Rectal smooth muscle tissue (tissue), 1 donor: Measurements from ENCODE around the gene IGSF21.
"Not testable (repeated sequence)": the region's sequence is repeated elsewhere in the genome, so short reads cannot be mapped to it uniquely, and the experiment has no call there.

Experiments used
- H3K27ac ChIP-seq: one replicate; pipeline ENCODE4 v1.7.0; 2013; ENCODE audit warnings: low read depth, low read length, inconsistent platforms
- H3K27me3 ChIP-seq: one replicate; pipeline ENCODE4 v1.7.0; 2013; ENCODE audit warnings: low read length; ENCODE audit not compliant: control insufficient read depth, insufficient read depth
- H3K36me3 ChIP-seq: one replicate; pipeline ENCODE4 v1.7.0; 2013; ENCODE audit warnings: low read length; ENCODE audit not compliant: control insufficient read depth, insufficient read depth
- H3K4me1 ChIP-seq: one replicate; pipeline ENCODE4 v1.7.0; 2013; ENCODE audit warnings: low read length; ENCODE audit not compliant: control insufficient read depth, insufficient read depth
- H3K4me3 ChIP-seq: one replicate; pipeline ENCODE4 v1.7.0; 2013; ENCODE audit warnings: low read length
- H3K9ac ChIP-seq: one replicate; pipeline ENCODE4 v1.7.0; 2013; ENCODE audit warnings: low read length

Gene IGSF21

DNA sequence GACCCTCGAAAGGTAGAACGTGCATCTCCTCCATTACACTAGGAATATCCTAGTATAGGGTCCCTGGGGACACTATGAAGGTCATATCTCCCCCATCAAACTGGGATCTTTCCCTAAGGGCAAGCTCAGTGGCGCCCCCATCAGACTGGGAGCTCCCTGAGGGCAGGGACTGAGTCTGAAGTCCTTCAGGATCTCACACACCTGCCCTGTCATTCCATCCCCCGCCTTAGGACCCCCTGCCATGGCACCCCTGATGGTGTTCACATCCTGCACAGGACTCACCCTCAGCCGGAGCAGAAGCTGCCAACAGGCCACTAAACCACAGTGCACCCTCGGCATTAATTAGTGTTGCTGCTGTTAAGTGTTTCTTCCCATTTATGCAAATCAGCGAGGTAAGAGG lies 50.4 kb downstream of the IGSF21 start:
- Histone ChIP-seq H3K27ac (no peak overlapping the region), H3K36me3 (no peaks in the 10 kb centered on the region), H3K4me3 (no peak overlapping the region), H3K9ac (no peak overlapping the region), H3K27me3 (peaks cover 2% of the 10 kb centered on the region), H3K4me1 (no peaks in the 10 kb centered on the region)

DNA sequence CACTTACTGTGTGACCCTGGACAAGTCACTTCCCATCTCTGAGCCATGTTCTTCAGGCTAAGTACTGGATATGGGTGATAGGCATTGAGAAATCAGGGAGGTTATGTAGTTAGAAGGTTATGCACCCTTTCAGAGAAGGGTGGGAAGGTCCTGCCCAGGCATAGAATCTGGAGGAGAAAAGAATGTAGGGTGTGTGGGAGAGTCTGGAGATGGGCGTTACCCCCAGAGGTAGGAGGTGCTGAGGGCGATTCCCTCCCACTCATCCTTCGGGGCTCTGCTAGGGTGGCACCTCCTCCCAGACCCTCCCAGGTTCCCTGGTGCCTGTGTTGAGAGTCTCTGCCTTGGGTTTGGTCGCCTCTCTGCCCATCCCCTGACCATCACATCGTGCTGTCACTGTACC lies 51.1 kb downstream of the IGSF21 start:
- no peak overlapping the region for H3K4me3 ChIP-seq
- no peak overlapping the region for H3K27ac ChIP-seq
- H3K27me3 ChIP-seq: peaks cover 2% of the 10 kb centered on the region
- H3K4me1 ChIP-seq: no peaks in the 10 kb centered on the region
- H3K36me3 ChIP-seq: no peaks in the 10 kb centered on the region
- H3K9ac ChIP-seq: no peak overlapping the region

DNA sequence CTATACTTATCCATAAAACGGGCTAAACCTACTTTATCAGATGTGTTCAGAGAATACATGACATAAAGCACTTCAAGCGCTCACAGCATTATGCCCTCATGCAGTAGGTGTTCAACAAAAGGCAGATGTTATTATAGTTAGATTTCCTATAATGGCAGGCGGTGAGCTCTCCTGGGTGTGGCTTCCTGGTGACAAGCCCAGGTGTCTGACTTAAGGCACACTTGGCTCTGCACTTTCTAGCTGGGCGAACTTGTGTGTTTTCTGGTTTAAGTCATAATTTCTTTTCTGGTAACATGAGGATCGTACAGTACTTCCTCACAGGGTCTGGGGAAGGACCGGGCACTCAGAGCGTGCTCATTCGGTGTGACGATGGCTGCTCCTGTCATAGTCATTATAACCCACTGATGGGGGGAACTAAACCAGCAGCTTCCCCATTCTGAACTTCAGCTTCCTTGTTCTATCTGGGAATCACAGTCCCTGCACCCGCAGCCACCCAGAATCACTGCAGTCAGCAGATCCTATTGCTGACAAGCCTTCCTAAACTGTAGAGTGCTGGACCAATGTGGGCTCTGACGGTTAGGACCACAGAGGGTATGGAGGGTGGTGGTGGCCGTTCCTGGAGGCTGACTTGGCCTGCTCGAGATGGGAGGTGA lies 52.8 kb downstream of the IGSF21 start:
- H3K9ac ChIP-seq: no peak overlapping the region
- H3K36me3 ChIP-seq: no peaks in the 10 kb centered on the region
- peaks cover 2% of the 10 kb centered on the region for H3K27me3 ChIP-seq

DNA sequence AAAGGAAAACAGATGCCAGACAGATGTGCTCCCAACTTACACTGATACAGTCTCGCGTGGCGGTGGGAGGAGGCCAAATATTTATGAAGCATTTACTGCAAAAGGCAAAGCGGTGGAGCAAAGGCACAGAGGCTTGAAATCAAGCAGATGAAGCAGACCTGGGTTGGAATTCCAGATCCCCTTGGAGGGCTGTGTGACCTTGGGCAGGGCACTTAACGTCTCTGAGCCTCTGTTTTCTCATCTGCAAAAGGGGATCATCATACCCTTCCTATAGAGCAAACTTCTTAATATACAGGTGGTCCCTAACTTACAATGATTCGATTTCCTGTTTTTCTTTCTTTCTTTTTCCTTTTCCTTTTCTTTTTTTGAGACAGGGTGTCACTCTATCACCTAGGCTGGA lies 54.1 kb downstream of the IGSF21 start:
- Histone ChIP-seq H3K4me3 (no peak overlapping the region), H3K27me3 (peaks cover 2% of the 10 kb centered on the region), H3K27ac (no peak overlapping the region), H3K4me1 (no peaks in the 10 kb centered on the region), H3K9ac (no peak overlapping the region), H3K36me3 (no peaks in the 10 kb centered on the region)

More for the DNA sequence above, 52.8 kb downstream of the IGSF21 start:
- Histone ChIP-seq H3K27ac (no peak overlapping the region), H3K4me1 (no peaks in the 10 kb centered on the region), H3K4me3 (no peak overlapping the region)

DNA sequence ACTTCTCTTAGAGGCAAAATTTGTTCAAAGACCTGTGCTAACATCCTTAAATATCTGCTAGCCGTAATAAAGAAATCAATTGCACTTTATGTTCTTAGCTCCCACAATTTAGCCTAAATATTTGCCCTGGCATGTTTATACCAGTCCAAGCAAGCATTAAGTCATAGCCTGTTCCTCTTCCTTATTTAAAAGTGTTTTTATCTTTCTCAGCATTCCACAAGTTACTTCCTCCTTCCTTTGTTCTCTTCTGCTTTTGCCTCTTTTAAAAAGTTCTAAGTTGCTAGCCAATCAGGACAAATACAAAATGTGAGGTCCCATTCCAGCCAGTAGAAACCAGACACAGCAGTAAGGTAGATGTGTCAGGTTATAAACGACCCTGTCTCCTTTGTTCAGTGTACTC lies 58.0 kb downstream of the IGSF21 start:
- not testable (repeated sequence) for H3K27ac ChIP-seq

DNA sequence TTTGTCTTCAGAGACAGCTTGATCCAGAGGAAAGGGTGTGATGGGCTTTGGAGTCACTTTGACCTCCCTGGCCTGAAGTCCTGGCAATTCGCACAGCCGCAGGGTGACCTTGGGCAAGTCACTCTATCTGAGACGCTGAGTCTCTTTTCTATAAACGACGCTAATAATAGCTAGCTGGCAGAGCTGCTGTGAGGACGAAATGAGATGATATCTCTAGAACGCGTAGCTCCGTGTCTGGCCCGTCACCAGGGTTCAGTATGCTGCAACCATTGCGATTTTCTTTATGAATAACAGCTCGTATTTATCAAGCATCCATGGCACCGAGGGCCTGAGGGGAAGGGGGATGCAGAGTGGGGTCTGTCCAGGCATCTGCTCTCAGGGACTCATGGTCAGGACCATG lies 58.7 kb downstream of the IGSF21 start:
- Histone ChIP-seq H3K27me3 (no peaks in the 10 kb centered on the region), H3K9ac (no peak overlapping the region), H3K36me3 (no peaks in the 10 kb centered on the region), H3K4me1 (no peaks in the 10 kb centered on the region), H3K4me3 (no peak overlapping the region), H3K27ac (no peak overlapping the region)

More for the DNA sequence above, 58.0 kb downstream of the IGSF21 start:
- not testable (repeated sequence) for H3K27me3 ChIP-seq, H3K9ac ChIP-seq, H3K4me1 ChIP-seq, H3K36me3 ChIP-seq, H3K4me3 ChIP-seq

DNA sequence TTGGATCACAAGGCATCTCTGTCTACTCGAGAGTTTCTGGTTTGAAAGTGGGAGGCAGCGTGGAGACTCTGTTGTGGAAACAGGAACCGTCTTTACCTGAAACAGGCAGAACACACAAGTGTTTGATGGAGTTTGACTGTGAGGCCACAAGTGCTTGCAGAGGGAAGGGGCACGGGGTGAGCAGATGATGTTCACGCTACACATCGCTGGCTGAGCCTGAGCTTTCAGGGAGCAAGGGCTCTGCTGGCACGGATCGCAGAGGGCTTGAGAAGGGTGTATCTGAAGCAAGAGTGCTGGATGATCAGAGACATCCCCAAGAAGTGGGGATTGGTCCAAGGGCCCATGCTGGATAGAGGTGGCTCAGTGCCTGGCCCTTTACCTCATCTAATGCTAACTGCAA lies 59.3 kb downstream of the IGSF21 start:
- H3K9ac ChIP-seq: no peak overlapping the region
- H3K36me3 ChIP-seq: no peaks in the 10 kb centered on the region
- H3K27me3 ChIP-seq: no peaks in the 10 kb centered on the region
- no peak overlapping the region for H3K4me3 ChIP-seq
- no peaks in the 10 kb centered on the region for H3K4me1 ChIP-seq
- no peak overlapping the region for H3K27ac ChIP-seq

DNA sequence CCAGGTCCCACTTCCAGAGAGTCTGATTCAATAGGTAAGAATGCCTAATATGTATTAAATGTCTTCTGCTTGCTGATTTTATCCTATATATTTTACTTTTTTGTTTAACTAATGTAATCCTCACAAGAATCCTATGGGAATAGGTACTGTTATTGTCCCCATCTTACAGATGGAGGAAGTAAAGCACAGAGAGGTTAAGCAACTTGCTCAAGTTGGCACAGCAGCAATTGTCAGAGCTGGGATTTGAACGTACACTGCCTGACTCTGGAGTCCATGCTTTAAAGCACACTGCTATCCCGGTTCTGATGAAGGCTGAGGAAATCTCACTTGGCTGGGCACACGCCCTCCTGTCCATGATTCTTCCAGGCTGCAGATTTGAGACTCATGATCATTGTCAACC lies 62.8 kb downstream of the IGSF21 start:
- no peaks in the 10 kb centered on the region for H3K4me1 ChIP-seq
- no peak overlapping the region for H3K4me3 ChIP-seq
- no peaks in the 10 kb centered on the region for H3K36me3 ChIP-seq
- H3K9ac ChIP-seq: no peak overlapping the region
- no peaks in the 10 kb centered on the region for H3K27me3 ChIP-seq
- no peak overlapping the region for H3K27ac ChIP-seq

DNA sequence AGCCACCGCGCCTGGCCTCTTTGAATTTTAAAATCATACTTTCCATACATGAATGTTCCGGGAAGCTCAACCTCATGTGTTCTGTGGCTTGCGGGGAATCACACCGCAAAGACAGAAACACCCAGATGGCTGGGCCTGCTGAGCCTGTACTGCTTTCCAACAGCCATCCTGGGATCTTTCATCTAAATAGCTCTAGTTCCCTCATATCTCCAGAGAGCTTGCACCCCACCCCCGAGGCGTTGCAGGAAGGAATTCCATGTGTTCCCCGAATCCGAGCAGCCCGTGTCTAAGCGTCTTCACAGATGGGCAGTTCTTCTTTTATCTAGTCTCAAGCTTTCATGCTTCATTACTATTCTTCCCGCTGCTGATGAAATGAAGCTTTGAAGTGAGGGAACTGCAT lies 66.4 kb downstream of the IGSF21 start:
- H3K4me1 ChIP-seq: no peaks in the 10 kb centered on the region
- no peaks in the 10 kb centered on the region for H3K36me3 ChIP-seq
- H3K27me3 ChIP-seq: no peaks in the 10 kb centered on the region
- no peak overlapping the region for H3K27ac ChIP-seq
- no peak overlapping the region for H3K9ac ChIP-seq
- no peak overlapping the region for H3K4me3 ChIP-seq

DNA sequence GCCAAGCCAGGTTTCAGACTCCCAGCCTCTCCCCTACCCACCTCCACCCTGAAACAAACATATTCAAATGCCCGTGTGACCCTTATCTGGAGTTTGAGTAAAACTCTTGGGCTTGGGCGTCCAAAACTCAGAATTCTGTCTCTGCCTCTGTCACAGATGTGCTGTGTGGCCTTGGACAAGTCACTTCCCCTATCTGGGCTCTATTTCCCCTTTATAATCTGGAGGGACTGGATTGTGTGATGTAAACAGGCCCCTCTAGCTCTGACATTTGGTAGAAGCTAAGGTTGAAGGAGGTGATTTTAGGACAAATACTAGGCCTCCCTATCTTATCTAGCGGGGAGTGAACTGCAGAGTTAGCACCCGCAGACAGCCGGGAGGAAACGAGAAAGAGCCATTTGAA lies 67.5 kb downstream of the IGSF21 start:
- no peaks in the 10 kb centered on the region for H3K4me1 ChIP-seq
- no peak overlapping the region for H3K9ac ChIP-seq
- H3K27ac ChIP-seq: no peak overlapping the region
- no peak overlapping the region for H3K4me3 ChIP-seq
- H3K36me3 ChIP-seq: no peaks in the 10 kb centered on the region
- H3K27me3 ChIP-seq: no peaks in the 10 kb centered on the region

DNA sequence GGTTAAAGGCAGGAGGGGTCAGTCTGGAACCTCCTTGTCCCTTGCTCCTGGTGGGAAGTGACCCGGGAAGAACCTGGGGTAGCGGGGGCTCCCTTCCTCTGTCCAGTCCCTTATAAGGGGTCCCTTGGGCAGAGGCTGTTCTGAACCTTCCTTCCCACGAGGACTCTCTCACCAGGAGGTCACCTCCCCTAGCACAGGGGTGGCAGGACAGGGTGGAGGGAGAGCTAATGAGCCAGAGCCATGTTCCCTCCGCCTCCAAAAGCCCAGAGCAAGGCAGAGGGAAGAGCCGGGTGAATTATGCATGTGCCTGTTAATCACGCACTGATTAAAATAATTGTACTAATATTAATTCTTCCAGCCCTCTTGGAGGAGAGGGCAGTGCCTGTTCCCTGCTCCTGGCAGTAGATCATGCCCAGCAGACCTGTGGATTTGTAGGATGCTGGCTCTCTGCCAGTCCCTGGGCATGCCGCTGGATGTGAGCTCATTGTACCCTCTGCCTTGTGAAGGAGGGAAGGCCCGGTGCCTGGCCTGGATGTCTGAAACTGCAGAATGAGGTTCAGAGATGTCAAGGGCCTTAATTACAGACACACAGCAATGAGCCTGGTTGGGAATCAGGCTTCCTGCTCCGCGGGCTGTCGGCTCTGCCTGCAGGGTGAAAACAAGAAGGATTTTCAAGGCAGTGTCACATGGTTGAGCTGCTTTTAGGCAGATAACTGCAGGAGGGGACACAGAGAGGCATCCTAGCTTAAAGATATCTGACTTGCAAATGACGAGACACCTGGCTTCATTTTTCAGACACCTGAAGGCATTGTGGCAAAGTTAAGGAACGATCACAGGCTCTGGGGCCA lies 68.2 kb downstream of the IGSF21 start:
- Histone ChIP-seq H3K27me3 (no peaks in the 10 kb centered on the region), H3K27ac (no peak overlapping the region)

DNA sequence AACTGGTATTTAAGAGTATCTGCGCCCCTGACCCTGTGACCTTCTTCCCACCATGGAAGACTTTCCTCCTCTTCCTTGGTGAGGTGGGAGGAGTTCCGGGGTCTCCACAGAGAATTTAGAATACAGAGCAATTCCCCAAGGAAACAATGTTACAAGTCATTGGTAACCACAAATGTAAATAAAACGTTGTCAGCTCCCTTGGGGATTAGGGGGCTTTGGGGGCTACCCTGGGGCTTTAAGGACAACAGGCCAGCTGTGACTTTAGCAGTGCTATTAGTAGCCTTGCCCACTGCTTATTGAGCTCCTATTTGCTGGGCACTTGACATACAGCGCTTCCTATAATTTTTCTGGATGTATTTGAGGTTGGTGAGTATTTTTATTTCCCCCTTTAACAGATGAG lies 69.0 kb downstream of the IGSF21 start:
- H3K27ac ChIP-seq: no peak overlapping the region
- no peaks in the 10 kb centered on the region for H3K4me1 ChIP-seq
- H3K9ac ChIP-seq: no peak overlapping the region
- H3K27me3 ChIP-seq: no peaks in the 10 kb centered on the region
- no peaks in the 10 kb centered on the region for H3K36me3 ChIP-seq
- H3K4me3 ChIP-seq: no peak overlapping the region

More for the DNA sequence above, 68.2 kb downstream of the IGSF21 start:
- Histone ChIP-seq H3K4me1 (no peaks in the 10 kb centered on the region), H3K9ac (no peak overlapping the region), H3K4me3 (no peak overlapping the region), H3K36me3 (no peaks in the 10 kb centered on the region)

DNA sequence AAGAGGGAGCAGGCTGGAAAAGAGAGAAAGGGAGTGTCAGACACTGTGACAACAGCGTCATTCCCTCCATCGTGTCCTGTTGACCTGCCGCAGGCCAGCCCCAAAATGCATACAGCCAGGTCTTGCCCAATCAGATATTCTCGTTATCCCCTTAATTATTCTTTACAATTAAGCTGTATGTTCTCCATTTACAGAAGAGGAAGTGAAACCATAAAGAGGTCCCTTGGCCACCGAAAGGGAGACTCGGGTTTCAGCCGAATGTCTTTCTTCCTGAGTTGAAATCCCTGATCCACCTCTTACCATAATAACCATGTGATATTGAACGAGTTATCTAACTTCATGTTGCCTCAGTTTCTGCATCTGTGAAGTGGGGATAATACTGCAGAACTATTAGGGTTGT lies 70.5 kb downstream of the IGSF21 start:
- H3K4me1 ChIP-seq: no peaks in the 10 kb centered on the region
- H3K4me3 ChIP-seq: no peak overlapping the region
- no peaks in the 10 kb centered on the region for H3K36me3 ChIP-seq
- H3K9ac ChIP-seq: no peak overlapping the region
- H3K27ac ChIP-seq: no peak overlapping the region
- no peaks in the 10 kb centered on the region for H3K27me3 ChIP-seq
